NCI-H2107 (cell line): Measurements from ENCODE around the gene LORICRIN.

Experiments
- DNase-seq: peaks from one replicate; lab custom pipeline; 2025; lab: John Stamatoyannopoulos, UW

The LORICRIN gene

DNA sequence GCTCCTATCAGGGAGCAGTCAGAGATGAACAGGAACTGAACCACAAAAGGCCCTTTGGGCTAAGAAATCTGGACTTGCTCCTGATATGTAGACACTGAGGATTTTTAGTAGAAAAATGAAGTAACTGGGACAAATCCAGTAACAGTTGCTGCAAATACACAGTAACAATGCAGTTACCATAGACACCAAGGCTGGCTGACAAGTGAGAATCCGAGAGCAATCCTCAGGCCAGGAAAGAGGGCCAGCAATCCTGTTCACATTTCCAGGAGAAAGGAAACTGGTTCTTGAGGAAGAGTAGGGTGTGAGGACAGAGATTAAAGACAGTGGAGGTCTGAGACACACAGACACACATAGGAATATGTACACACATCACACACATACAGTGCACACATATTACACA is 9.3 kb upstream of the LORICRIN start:
- DNase-seq: no peak

DNA sequence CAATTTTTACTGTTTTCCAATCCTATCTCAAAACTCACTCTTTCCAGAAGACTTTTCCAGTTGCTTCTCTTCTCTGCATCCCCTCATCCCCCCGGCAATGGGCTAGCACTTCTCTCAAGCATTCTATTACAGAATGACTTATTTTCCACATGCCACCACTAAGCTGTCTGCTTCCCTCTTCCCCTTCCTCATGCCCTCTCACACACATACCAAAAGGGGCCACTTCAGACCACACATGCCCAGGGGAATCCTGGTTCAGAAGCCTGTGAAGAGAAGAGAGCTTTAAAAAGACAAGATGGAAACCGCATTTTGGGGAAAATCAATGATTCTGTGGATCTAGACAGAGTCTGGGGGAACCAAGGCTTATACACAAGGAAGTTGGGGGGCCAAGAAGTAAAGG is 8.4 kb upstream of the LORICRIN start:
- no peak for DNase-seq

DNA sequence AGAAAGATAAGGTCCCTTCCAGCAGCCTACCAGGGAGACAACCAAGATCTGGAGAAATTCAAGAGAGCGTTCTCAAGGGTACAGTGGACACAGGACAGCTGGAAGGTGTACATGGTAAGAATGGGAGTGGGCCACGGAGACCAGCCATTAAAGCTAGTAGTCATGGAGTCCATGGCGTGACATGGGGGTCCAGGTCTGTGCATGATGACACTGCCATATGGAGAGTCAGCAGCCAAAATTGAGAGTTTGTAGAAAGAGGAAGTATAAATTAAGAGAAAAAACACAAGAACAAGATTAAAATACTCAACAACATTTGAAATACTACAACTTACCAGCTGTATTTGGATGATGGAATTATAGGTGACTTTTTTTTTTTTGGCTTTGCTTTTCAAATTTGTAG is 7.9 kb upstream of the LORICRIN start:
- DNase-seq: no peak

DNA sequence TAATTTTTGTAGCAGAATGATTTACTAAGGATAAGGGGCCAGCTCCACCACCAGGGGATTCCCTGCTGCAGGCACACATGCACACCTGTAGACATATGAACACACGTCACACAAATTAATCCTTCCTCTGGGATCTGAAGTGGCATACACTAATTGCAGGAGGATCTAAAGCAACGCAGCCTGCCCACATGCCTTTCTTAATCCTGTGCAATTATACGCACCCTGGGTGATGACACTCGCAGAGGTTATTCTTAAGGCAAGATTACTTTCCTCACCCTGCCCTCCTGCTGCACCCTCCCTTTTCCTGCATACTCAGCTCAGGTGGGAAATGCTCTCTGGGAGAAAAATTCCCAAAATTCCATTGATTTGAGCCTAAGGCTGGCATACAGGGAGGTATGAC is 7.5 kb upstream of the LORICRIN start:
- no peak for DNase-seq

DNA sequence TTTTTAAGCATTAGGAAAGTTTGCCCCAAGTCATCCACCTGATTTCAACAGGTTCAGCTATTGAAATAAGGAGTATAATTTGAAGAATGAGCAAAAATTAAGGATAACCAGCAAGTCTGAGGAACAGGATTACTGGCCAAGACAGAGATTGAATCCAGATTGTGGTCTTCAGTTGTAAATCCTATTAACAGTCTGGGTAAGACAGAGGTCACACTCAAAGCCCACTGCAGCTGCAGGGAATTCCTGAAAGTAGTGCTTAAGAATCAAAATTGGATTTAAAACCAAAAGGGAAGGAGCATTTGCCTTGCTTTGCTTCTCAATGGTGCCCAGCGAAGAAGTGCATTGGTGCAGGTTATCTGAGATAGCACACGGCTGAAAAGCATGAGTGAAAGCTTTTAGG is 6.4 kb upstream of the LORICRIN start:
- no peak for DNase-seq

DNA sequence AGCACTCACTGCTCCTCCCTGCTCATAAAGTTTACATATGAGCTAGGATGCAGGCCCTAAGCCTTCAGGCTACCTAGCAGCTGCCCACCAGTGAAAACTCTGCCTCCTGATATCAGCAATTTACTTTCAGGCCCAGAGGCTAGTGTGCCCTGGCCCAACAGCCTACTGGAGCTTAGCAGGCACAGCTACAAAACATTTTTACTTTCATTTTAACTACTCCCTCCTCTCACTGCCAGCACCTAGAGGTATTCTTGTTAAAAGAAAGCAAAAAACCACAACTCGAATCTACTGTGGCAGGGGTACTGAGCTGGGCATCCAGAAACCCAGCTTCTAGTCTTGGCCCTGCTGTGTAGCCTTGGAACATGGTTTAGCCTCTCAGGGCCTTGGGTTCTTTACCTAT is 5.8 kb upstream of the LORICRIN start:
- no peak for DNase-seq

DNA sequence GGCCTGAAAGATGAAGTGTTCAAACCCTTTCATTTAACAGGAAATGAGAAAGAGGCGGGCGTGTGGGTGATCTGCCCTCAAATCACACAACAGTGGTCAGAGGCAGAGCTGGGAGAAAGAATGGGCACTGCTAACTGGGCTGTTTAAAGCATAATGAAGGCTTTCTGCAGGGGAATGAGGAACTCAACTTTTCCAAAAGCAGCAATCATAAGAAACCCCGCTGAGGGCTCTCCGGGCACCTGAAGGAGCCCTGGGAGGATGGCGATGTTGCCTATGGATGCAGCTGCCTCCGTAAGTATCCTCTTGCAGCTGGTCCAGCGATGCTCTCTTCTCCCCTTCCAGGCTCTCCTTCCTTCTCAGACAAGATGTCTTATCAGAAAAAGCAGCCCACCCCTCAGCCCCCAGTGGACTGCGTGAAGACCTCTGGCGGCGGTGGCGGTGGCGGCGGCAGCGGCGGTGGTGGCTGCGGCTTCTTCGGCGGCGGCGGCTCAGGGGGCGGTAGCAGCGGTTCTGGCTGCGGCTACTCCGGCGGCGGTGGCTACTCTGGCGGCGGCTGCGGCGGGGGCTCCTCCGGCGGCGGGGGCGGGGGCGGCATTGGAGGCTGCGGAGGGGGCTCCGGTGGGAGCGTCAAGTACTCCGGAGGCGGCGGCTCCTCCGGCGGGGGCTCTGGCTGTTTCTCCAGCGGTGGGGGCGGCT is 1.2 kb downstream of the LORICRIN start:
- no peak for DNase-seq

DNA sequence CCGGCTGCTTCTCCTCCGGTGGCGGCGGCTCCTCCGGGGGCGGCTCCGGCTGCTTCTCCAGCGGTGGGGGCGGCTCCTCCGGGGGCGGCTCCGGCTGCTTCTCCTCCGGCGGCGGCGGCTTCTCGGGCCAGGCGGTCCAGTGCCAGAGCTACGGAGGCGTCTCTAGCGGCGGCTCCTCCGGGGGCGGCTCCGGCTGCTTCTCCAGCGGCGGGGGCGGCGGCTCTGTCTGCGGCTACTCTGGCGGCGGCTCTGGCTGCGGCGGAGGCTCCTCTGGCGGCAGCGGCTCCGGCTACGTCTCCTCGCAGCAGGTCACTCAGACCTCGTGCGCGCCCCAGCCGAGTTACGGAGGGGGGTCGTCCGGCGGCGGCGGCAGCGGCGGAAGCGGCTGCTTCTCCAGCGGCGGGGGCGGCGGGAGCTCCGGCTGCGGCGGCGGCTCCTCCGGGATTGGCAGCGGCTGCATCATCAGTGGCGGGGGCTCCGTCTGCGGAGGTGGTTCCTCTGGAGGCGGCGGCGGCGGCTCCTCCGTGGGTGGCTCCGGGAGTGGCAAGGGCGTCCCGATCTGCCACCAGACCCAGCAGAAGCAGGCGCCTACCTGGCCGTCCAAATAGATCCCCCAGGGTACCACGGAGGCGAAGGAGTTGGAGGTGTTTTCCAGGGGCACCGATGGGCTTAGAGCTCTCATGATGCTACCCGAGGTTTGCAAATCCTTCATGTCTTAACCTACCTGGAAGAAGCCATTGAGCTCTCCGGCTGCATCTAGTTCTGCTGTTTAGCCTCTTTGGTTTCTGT is 2.0 kb downstream of the LORICRIN start:
- DNase-seq: no peak

DNA sequence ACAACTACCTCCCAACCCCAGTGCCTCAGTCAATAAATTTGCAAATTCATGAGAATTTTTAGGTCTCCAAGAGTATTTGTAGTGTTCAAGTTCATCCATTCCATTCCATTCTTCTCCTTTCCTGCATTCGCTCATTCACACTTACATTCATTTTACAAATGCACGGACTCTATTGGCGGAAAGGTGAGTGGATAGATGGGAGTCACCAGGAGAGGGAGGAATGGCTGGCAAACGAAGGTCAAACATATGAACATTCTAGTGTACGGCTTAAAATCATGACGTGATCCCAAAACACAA is 2.5 kb downstream of the LORICRIN start:
- no peak for DNase-seq

DNA sequence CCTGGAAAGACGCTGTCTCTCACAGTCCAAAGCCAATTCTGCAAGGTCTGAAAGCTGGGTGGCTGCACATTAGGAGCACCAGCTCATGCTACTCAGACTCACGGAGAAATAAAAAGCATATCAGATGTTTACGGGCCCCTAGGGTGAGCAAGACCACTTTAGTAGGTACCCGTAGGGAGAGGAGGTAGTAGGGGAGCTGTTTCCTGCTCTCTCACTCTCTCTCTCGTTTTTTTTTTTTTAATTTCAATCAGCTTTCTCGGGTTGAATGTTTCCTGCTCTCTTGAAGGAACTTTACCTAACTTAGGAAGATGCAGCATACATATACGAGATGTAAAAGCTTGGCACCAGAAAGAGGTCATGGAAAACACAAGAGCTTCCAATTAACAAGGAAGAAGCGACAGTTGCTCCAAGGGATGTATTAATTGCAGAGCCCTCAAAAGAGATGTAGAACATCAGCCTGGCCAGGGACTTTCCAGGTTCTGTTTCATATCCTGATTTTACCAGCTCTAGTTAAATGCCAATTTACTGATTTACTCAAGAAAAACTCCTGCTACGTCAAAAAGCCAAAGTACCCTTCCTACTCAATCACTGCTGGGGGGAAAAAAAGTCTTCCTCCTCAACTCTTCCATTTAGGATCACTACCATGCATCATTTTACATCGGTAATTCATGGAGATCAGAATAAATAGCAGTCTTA is 3.1 kb downstream of the LORICRIN start:
- no peak for DNase-seq

DNA sequence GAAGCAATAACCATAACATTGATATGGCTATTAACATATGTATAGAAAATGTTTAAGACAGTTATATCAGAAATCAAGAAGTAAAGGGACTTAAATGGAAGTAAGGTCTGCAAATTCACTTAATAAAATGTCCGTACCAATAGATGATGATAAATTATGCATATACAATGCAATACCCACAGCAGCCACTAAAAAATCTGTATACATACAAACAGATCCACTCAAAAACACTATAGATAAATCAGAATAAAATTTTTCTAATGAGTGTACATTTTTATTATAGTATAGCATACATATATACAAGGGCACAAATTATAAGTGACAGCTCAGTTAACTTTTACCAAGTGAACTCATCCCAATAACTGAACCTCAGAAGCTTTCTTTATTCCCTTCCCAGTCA is 6.0 kb downstream of the LORICRIN start:
- DNase-seq: no peak

DNA sequence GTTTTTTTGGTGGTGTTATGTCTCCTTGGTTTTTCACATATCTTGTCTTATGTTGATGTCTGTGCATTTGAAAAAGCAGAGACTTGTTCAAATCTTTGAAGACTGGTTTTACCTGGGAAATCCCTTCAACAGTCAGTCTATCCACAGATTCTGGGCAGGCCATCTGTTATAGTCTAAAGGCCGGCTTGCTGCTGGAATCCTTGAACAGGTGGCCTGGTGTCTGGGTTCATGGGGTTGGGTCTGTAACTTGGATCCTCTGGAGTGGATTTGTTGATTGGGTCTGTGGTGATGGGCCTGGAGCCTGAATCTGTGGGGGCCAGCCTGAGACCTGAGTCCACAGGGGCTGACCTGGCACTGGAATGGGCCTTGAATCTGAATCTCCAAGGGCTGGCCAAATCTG is 12.2 kb downstream of the LORICRIN start:
- no peak for DNase-seq

DNA sequence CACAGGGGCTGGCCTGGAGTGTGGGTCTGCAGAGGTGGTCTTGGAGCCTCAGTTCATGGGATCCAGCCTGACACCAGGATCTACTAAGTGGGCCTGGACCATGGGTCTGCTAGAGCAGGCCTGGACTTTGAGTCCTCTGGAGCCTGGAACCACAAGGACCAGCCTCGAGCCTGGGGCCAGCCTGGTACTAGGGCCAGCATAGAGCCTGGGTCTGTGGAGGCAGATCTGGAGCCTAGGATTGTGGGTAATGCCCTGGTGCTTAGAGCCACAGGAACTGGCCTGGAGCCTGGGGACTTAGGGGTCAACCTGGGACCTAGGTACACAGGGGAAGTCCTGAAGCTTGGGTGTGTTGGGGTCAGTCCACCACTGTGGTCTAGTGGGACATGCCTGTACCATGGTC is 12.7 kb downstream of the LORICRIN start:
- no peak for DNase-seq

DNA sequence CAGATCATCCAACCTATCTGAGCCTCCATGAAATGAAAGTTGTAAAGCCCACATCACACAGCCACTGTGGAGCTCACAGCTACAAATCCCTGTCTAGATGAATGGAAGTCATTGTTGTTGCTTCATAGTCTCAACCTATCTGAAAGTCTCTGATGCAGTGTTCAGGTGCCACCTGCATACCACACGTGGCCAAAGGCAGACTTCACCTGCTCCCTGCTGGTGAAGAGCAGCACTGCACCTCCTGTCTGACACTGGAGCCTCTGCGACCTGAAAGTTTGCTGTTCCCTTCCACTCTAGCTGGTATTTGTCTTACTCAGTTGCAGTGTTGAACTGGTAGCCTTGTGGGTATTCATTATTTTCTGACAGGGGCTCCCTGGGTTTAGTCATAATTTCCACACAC is 18.4 kb downstream of the LORICRIN start:
- DNase-seq: no peak

DNA sequence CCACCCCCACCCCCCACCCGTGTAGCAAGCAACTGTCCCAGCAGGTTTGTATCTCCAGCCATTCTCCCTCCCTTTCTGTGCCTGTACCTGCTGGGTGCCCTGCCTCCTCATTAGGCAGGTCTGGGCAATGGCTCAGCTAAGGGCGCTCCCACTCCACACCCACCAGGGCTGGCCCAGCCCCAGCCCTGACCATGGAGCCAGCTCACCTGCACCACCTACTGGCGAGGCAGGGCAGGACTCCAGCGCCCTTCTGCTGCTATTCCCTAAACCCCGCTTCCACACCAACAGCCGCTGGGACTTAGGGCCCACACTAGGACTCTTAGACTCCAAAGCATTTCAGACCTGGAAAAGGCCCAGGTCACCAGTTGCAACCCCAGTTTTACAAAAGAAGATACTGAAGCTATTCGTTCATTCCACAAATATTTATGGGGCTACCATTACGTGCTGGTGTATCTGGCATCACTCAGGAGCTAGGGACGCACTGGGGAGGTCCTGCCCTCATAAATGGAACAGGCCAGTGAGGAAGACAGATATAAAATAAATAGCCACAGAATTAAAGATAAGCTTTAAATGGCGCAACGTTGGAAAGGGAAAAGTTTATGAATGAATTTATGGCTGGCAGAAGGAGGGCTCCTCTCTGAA is 29.3 kb downstream of the LORICRIN start:
- no peak for DNase-seq

DNA sequence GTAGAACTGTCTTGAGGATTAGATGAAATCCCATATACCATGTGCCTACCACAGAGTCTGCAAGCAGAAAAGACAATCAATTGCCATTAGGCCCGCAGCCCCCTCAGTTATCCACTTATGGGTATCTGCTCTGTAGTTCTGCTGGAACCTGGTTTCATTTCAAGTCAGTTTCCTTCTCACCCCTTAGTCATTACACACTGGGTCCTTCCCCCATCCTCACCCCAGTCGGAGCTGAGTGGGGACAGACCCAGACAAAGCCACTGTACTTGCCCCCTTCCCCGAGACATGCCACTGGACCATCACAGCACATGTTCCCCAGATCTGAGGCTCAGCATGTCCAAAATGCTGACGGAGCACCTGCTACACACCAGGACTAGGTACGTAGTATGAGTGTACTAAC is 32.0 kb downstream of the LORICRIN start:
- no peak for DNase-seq

DNA sequence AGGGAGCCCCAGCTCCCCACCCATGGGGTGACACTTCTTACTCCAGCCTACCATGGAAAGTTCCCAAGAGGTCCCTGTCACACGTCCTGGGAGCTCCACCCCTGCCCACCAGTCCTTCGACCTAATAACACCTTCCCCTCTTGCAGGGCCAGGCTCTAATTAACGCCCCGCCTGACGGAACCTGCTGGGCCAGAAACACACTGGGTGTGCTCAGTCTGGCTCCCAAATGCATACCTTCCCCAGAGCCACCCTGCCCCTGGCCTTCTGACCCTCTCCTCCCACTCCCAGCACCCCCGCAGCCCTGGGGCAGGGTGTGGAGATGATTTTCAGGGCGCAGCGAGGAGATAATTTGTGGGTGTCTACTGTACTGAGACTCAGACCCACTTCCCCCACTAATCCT is 32.7 kb downstream of the LORICRIN start:
- no peak for DNase-seq

DNA sequence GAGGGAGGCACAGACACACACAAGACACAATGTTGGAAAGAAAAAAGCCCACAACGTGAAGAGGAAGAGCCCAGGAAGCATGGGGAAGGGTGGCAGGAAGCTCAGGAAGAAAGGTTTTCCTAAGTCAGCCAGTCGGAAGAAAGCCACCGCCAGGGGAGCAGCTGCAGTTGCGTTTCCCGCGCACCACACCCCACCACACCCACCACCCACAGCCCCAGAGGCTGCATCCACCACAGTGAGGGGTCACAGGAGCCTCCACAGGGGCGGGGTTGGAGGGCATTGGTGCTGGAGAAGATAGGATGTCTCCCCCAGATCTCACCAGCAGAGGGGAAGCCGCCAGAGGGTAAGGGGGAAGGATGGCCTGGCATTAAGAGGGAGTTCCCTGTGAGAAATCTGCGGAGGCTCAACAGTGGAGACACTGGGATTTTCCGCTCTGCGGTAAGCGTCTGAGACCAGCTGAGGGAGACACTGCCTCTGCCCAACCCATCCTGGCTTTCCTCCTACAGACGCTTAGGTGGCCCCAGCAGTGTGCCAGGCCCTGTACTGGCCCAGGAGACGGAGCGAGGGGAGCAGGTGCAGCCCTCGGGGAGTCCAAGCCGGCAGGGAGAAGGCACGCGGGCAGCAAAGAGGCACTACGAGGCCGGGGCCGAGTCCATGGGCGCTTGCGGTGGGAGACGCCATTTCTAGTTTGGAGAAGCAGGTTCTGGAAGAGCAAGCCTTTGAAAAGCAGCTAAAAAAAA is 33.4 kb downstream of the LORICRIN start:
- DNase-seq: no peak

DNA sequence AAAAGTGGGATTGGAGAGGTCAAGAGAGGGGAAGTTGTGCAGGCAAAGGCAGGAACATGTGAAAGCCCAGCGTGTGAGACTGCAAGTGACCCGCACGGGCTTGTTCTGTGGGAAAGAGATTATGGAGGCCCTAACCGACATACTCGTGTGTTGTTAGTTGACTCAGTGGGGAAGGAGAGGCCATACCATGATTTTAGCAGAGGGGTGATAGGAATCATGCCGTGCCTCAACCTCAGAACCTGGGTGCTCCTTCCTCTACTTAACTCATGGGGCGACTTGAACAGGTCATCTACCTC is 33.9 kb downstream of the LORICRIN start:
- DNase-seq: no peak

DNA sequence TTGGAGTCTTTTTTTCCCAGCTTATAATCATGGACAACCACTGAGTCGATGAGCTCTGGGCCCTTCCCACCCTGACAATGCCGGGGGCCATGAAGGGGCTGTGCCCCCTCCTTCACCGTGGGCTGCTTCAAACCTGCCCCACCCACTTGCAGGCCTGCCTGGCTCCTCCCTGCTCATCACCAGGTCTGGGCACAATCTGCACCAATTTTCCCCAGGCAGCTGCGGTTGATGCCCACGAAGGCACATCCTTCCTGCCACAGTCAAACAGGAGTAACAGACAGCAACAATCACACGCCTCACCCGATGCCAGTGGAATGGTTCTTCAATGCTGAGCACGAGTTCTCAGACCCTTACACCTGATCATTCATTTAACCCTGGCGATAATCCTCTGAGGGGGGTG is 34.4 kb downstream of the LORICRIN start:
- no peak for DNase-seq

DNA sequence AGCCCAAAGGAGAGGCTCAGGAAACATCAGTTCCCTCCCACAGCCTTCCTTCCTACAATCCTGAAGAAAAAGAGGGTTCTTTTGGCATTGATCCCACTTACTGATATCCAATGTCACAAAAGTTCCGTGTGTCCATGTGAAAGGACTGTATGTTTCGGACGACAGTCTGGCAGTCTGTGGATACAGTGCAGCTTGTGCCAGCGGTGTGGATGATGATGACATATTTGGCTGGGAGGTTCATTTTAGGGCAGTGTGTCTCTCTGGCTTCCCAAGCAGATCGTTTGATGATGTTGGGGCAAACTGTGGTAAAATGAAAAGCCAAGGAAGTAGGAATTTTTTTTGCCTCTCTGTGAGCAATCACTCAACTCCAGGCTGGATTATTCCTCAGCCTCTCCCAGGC is 42.8 kb downstream of the LORICRIN start:
- no peak for DNase-seq

DNA sequence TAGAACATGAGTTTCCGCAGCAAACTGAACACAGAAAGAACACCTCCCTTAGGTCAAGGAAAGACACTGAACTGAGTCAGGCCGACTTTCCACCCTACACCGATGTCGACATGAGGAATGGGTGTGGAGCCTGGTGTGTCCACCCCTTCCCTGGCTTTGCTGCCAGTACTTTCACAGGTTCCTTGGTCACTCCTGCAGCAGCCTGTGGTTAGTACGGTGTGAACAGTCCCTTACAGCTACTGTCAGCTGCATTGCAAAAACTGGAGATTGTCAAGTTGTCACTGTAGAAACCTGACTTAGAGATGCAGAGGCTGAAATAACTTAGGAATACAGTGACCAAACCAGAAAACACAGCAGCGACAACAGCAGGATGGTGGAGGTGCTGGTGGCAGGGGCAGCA is 46.2 kb downstream of the LORICRIN start:
- no peak for DNase-seq
